RPMI8226 (cell line): Measurements from ENCODE around the gene SPINK1.
"Not testable (repeated sequence)": the region's sequence is repeated elsewhere in the genome, so short reads cannot be mapped to it uniquely, and the experiment has no call there.

ENCODE experiments used
- DNase-seq: peaks from one replicate; pipeline ENCODE4 v3.0.0-alpha.2; 2015

Gene SPINK1

GRCh38 chr5:147854331-147854730 is 22.9 kb upstream of the SPINK1 start:
- DNase-seq = no peak

GRCh38 chr5:147853372-147853987 is 22.0 kb upstream of the SPINK1 start:
- DNase-seq = no peak

- DNase-seq = no peak
These were observed 20.9 kb upstream of the SPINK1 start for GRCh38 chr5:147852365-147852764.

GRCh38 chr5:147851578-147851977 is 20.1 kb upstream of the SPINK1 start:
- DNase-seq = no peak

- no peak for DNase-seq
These were observed 17.8 kb upstream of the SPINK1 start for GRCh38 chr5:147849226-147849625.

- no peak for DNase-seq
These were observed 14.1 kb upstream of the SPINK1 start for GRCh38 chr5:147845618-147846017.

GRCh38 chr5:147844846-147845245 is 13.4 kb upstream of the SPINK1 start:
- no peak for DNase-seq

- DNase-seq = no peak
These were observed 11.4 kb upstream of the SPINK1 start for GRCh38 chr5:147842869-147843268.

GRCh38 chr5:147836439-147836838 is 5.0 kb upstream of the SPINK1 start:
- DNase-seq = no peak

GRCh38 chr5:147835386-147835798 is 3.9 kb upstream of the SPINK1 start:
- no peak for DNase-seq

- no peak for DNase-seq
These were observed 1.1 kb upstream of the SPINK1 start for GRCh38 chr5:147832541-147832940.

- DNase-seq = no peak
These were observed 1.4 kb downstream of the SPINK1 start for GRCh38 chr5:147830035-147830434.

- DNase-seq = not testable (repeated sequence)
These were observed 4.5 kb downstream of the SPINK1 start for GRCh38 chr5:147827017-147827416.

GRCh38 chr5:147826361-147826760 is 5.1 kb downstream of the SPINK1 start:
- no peak for DNase-seq

GRCh38 chr5:147822686-147823491 is 8.6 kb downstream of the SPINK1 start:
- peak; percentile 71 for DNase-seq

- DNase-seq = not testable (repeated sequence)
These were observed 9.2 kb downstream of the SPINK1 start for GRCh38 chr5:147822222-147822621.

GRCh38 chr5:147821766-147822165 is 9.7 kb downstream of the SPINK1 start:
- no peak for DNase-seq

GRCh38 chr5:147819261-147819770 is 12.2 kb downstream of the SPINK1 start:
- DNase-seq = no peak

GRCh38 chr5:147818290-147818689 is 13.2 kb downstream of the SPINK1 start:
- no peak for DNase-seq

GRCh38 chr5:147813696-147814095 is 17.8 kb downstream of the SPINK1 start:
- DNase-seq = no peak

GRCh38 chr5:147809830-147810666 is 21.4 kb downstream of the SPINK1 start:
- no peak for DNase-seq

- peak; percentile 67 for DNase-seq
These were observed 26.4 kb downstream of the SPINK1 start for GRCh38 chr5:147805030-147805454.

GRCh38 chr5:147804334-147804733 is 27.1 kb downstream of the SPINK1 start:
- no peak for DNase-seq
